GM19438 (cell line): Measurements from ENCODE around the gene PSMD3.
"Not testable (repeated sequence)": the region's sequence is repeated elsewhere in the genome, so short reads cannot be mapped to it uniquely, and the experiment has no call there.

ENCODE experiments used
- ATAC-seq: cut with Tn5 transposase; IDR thresholded peaks from one replicate; pipeline ENCODE4 v1.9.1; 2021; ENCODE audit warnings: low read depth; ENCODE audit not compliant: unreplicated experiment

Gene PSMD3

GRCh38 chr17:39980351-39981206 is at the start of gene PSMD3:
Gene PSMD3 (plus strand): TSS chr17:39980807. CDS start chr17:39980971, 164 bp downstream.
- ATAC-seq = peak; percentile 89

GRCh38 chr17:39933912-39934311 is 46.7 kb upstream of the PSMD3 start:
- no peak for ATAC-seq

GRCh38 chr17:39934324-39934723 is 46.3 kb upstream of the PSMD3 start:
- ATAC-seq = no peak

- no peak for ATAC-seq
These were observed 44.7 kb upstream of the PSMD3 start for GRCh38 chr17:39935909-39936308.

- no peak for ATAC-seq
These were observed 43.2 kb upstream of the PSMD3 start for GRCh38 chr17:39937447-39937846.

GRCh38 chr17:39938140-39938869 is 42.3 kb upstream of the PSMD3 start:
- no peak for ATAC-seq

- ATAC-seq = no peak
These were observed 41.5 kb upstream of the PSMD3 start for GRCh38 chr17:39939106-39939505.

- ATAC-seq = no peak
These were observed 40.8 kb upstream of the PSMD3 start for GRCh38 chr17:39939588-39940419.

- no peak for ATAC-seq
These were observed 36.8 kb upstream of the PSMD3 start for GRCh38 chr17:39943702-39944392.

- no peak for ATAC-seq
These were observed 36.3 kb upstream of the PSMD3 start for GRCh38 chr17:39944393-39944711.

- no peak for ATAC-seq
These were observed 33.9 kb upstream of the PSMD3 start for GRCh38 chr17:39946551-39947330.

- ATAC-seq = not testable (repeated sequence)
These were observed 32.1 kb upstream of the PSMD3 start for GRCh38 chr17:39948489-39948828.

- no peak for ATAC-seq
These were observed 31.6 kb upstream of the PSMD3 start for GRCh38 chr17:39949028-39949427.

- no peak for ATAC-seq
These were observed 29.7 kb upstream of the PSMD3 start for GRCh38 chr17:39950871-39951348.

GRCh38 chr17:39951924-39952679 is 28.5 kb upstream of the PSMD3 start:
- no peak for ATAC-seq

- ATAC-seq = peak; percentile 76
These were observed 27.7 kb upstream of the PSMD3 start for GRCh38 chr17:39952680-39953470.

- ATAC-seq = no peak
These were observed 27.1 kb upstream of the PSMD3 start for GRCh38 chr17:39953471-39953888.

- ATAC-seq = no peak
These were observed 25.7 kb upstream of the PSMD3 start for GRCh38 chr17:39954876-39955275.
